AG04450 (cell line): ENCODE data around the gene OVOL3. TPM values are rescaled to one million over a fixed set of nuclear protein-coding genes. Genes with fewer than 3 reads are reported as not detected.

Experiments used
- CTCF ChIA-PET: fragments of 300-600, 350-600 bp; formaldehyde crosslinking; extraction: SDS; loops from one replicate; lab custom pipeline; 2022; ENCODE audit warnings: antibody characterized with exemption, inconsistent platforms; lab: Charles Lee
- POLR2A ChIA-PET: fragments of 350-600 bp; formaldehyde crosslinking; extraction: SDS; loops from one replicate; lab custom pipeline; 2021; ENCODE audit warnings: antibody characterized with exemption, inconsistent platforms; lab: Yijun Ruan, JAX
- DNase-seq: peaks from one replicate; pipeline ENCODE4 v3.0.0-alpha.2; 2011; ENCODE audit warnings: low read depth, low spot score
- H3K27ac ChIP-seq: one replicate; pipeline ENCODE4 v1.5.1; 2012; ENCODE audit warnings: low read depth, low read length, control low read depth
- H3K27me3 ChIP-seq: one replicate; pipeline ENCODE4 v1.6.0; 2012; ENCODE audit warnings: low read length; ENCODE audit not compliant: control insufficient read depth, insufficient read depth
- H3K4me3 ChIP-seq: 2 replicates; pipeline ENCODE4 v1.5.1; 2011; ENCODE audit warnings: mild to moderate bottlenecking, low read depth, low read length, control low read depth
- H3K9me3 ChIP-seq: 2 replicates; pipeline ENCODE4 v1.5.1; 2012; ENCODE audit warnings: low read length; ENCODE audit not compliant: control insufficient read depth, insufficient read depth
- polyA plus RNA-seq: library from polyadenylated mRNA; depleted of rRNA; stranded (reverse); fragments of >200 nt; gene quantifications from 2 replicates; pipeline ENCODE4 v1.2.3, GENCODE V29; 2011
- TF ChIP-seq, protein P1 (sequence below): IDR thresholded peaks from 2 replicates; pipeline ENCODE4 v1.5.1; 2011; ENCODE audit warnings: low read depth, low read length, control low read depth, inconsistent platforms

OVOL3 gene
- polyA plus RNA-seq, 1 experiment = not detected

DNA sequence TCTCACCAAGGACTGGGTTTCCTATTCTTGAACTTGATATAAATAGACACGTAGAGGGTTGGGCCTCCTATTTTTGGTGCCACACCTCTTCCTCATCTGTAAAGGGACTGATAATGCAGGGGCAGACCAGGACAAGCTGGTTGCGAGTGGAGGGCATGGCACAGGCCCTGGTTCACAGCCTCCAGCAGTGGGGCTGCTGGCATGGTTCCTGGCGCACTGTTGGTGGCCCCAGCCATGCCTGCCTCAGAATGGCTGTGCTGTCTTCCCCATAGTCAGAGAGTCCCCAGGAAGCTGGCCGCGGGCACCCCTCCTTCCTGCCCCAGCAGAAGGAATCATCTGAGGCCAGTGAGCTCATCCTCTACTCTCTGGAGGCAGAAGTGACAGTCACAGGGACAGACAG lies 10.5 kb upstream of the OVOL3 start:
- POLR2A ChIA-PET = no interaction called here
- Histone ChIP-seq H3K27ac (no peak overlapping the region), H3K27me3 (no peaks in the 10 kb centered on the region), H3K9me3 (no peaks in the 10 kb centered on the region), H3K4me3 (no peak overlapping the region)
- TF ChIP-seq, protein P1, sequence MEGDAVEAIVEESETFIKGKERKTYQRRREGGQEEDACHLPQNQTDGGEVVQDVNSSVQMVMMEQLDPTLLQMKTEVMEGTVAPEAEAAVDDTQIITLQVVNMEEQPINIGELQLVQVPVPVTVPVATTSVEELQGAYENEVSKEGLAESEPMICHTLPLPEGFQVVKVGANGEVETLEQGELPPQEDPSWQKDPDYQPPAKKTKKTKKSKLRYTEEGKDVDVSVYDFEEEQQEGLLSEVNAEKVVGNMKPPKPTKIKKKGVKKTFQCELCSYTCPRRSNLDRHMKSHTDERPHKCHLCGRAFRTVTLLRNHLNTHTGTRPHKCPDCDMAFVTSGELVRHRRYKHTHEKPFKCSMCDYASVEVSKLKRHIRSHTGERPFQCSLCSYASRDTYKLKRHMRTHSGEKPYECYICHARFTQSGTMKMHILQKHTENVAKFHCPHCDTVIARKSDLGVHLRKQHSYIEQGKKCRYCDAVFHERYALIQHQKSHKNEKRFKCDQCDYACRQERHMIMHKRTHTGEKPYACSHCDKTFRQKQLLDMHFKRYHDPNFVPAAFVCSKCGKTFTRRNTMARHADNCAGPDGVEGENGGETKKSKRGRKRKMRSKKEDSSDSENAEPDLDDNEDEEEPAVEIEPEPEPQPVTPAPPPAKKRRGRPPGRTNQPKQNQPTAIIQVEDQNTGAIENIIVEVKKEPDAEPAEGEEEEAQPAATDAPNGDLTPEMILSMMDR = no peak
- CTCF ChIA-PET = interaction anchor here (1.1 kb wide), 1 partner anchor 8 kb away, joined by 5 read pairs; no protein-coding TSS in a partner anchor
- DNase-seq = no peak

DNA sequence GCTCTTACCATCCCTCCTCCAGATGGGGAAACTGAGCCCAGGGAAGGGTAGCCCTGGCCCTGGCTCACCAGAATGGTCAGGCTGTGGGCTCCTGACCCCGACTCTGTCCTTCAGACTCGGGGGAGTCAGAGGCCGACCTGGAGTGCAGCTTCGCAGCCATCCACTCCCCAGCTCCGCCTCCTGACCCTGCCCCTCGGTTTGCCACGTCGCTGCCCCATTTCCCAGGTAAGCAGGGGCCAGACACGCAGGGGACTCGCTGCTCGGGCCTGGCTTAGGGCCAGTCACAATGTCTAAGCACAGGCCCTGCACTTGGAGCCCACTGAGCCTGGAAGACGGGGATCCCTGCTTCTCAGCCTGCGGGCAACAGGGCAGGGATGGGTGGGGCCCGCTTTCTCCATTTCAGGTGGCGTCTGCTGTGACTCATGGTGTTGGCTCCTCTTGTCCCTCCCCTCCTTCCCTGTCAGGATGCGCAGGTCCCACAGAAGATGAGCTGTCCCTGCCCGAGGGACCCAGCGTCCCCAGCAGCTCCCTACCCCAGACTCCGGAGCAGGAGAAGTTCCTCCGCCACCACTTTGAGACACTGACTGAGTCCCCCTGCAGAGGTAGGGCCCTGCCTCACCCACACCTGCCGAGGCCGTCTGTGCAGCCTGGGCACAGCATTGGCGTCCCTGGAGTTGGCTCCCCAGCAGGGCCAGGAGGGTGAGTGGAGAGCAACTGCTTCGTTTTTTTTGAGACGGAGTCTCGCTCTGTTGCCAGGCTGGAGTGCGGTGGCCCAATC lies 9.2 kb upstream of the OVOL3 start:
- CTCF ChIA-PET = no interaction called here
- POLR2A ChIA-PET = no interaction called here
- no peak overlapping the region for H3K27ac ChIP-seq
- no peaks in the 10 kb centered on the region for H3K9me3 ChIP-seq
- TF ChIP-seq, protein P1 = no peak
- H3K4me3 ChIP-seq = no peak overlapping the region
- no peak for DNase-seq
- H3K27me3 ChIP-seq = no peaks in the 10 kb centered on the region

DNA sequence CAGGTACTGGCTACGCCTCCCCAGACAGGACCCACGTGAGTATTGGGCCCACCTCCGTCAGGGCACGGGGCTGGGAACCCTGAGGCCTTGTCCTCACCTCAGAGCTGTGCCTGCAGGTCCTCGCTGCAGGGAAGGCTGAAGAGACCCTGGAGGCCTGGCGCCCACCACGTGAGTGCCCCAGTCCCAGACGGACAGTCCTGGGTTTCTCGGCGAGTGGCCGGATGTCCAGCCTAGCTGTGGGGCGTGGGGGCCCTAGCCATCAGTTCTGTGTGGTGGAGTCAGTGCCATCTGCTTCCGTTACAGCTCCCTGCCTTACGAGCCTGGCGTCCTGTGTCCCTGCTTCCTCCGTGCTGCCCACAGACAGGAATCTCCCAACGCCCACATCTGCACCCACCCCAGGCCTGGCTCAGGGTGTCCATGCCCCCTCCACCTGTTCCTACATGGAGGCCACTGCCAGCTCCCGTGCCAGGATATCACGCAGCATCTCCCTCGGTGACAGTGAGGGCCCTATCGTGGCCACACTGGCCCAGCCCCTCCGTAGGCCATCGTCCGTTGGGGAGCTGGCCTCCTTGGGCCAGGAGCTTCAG lies 7.8 kb upstream of the OVOL3 start:
- POLR2A ChIA-PET = interaction anchor here (0.9 kb wide), 1 partner anchor 12 kb away, joined by 3 read pairs; the partner anchor contains the start of gene POLR2I
- Histone ChIP-seq H3K4me3 (no peak overlapping the region), H3K27ac (no peak overlapping the region), H3K9me3 (no peaks in the 10 kb centered on the region), H3K27me3 (no peaks in the 10 kb centered on the region)
- TF ChIP-seq, protein P1 = no peak
- no peak for DNase-seq
- CTCF ChIA-PET = interaction anchor here (1.6 kb wide), 1 partner anchor 25 kb away, joined by 4 read pairs; no protein-coding TSS in a partner anchor

DNA sequence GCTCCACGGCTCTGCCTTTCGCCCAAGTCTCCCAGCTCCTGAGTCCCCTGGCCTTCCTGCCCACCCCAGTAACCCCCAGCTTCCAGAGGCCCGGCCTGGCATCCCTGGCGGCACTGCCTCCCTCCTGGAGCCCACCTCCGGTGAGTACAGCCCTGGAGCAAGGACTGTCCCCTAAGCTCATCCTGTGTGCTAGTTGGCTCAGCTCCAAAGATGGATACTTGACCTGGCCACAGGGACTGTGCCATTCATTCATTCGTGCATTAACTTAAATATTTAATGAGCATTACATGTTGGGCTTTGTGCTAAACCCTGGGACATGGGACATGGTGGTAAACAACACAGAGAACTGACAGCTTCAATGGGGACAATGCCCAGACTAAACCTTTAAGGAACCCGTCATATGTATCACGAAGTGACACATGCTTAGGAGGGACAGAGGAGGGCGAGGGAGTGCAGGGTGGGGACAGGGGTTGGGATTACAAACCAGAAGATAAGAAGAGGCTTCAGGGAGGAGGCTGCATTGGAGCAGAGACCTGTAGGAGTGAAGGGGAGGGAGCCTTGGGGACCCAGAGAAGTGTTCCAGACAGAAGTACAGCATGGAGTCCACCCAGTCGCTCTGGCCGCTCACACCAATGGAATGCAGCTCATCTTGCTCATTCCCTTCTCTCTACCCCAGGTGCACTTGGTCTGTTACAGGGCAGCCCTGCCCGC lies 6.9 kb upstream of the OVOL3 start:
- no peaks in the 10 kb centered on the region for H3K9me3 ChIP-seq
- no peak overlapping the region for H3K27ac ChIP-seq
- TF ChIP-seq, protein P1 = no peak
- CTCF ChIA-PET = interaction anchor here (1.6 kb wide), 1 partner anchor 24 kb away, joined by 4 read pairs; no protein-coding TSS in a partner anchor
- POLR2A ChIA-PET = interaction anchor here (1.6 kb wide), 1 partner anchor 11 kb away, joined by 3 read pairs; the partner anchor contains the start of gene POLR2I
- H3K4me3 ChIP-seq = no peak overlapping the region
- no peak for DNase-seq
- H3K27me3 ChIP-seq = no peaks in the 10 kb centered on the region
